MM.1S (cell line): Measurements from ENCODE around the gene CCSER1.

Source experiments
- DNase-seq: peaks from one replicate; pipeline ENCODE4 v3.0.0-alpha.2; 2015
- H2AFZ ChIP-seq: fragments of 300-600 bp; sonication (generic); 2 replicates; pipeline ENCODE4 v1.6.0; 2016; ENCODE audit warnings: antibody characterized with exemption, low read length
- H3F3A ChIP-seq: fragments of 300-600 bp; sonication (generic); 2 replicates; pipeline ENCODE4 v1.6.1; 2016; ENCODE audit warnings: mild to moderate bottlenecking, antibody characterized with exemption, low read length, moderate library complexity, mixed read lengths; ENCODE audit not compliant: insufficient read depth
- H3K27ac ChIP-seq: fragments of 300-600 bp; sonication (generic); 2 replicates; pipeline ENCODE4 v1.5.1; 2016; ENCODE audit warnings: mild to moderate bottlenecking, low read length
- H3K27me3 ChIP-seq: fragments of 300-600 bp; sonication (generic); replicated peaks from 2 replicates; pipeline ENCODE4 v1.6.0; 2016; ENCODE audit warnings: low read length; ENCODE audit not compliant: insufficient read depth
- H3K36me3 ChIP-seq: fragments of 300-600 bp; sonication (generic); replicated peaks from 2 replicates; pipeline ENCODE4 v1.6.1; 2016; ENCODE audit warnings: mild to moderate bottlenecking, low read length, mixed read lengths; ENCODE audit not compliant: insufficient read depth
- H3K4me1 ChIP-seq: fragments of 300-600 bp; sonication (generic); 2 replicates; pipeline ENCODE4 v1.6.1; 2016; ENCODE audit warnings: low read length, mixed read lengths
- H3K4me2 ChIP-seq: fragments of 300-600 bp; sonication (generic); 2 replicates; pipeline ENCODE4 v1.6.0; 2016; ENCODE audit warnings: low read depth, low read length
- H3K4me3 ChIP-seq: fragments of 300-600 bp; sonication (generic); 2 replicates; pipeline ENCODE4 v1.5.1; 2016; ENCODE audit warnings: low read length, mixed read lengths
- H3K79me2 ChIP-seq: fragments of 300-600 bp; sonication (generic); 2 replicates; pipeline ENCODE4 v1.6.1; 2016; ENCODE audit warnings: mixed run types, low read length, mixed read lengths
- H3K9ac ChIP-seq: fragments of 300-600 bp; sonication (generic); 2 replicates; pipeline ENCODE4 v1.6.1; 2016; ENCODE audit warnings: low read length, mixed read lengths
- H3K9me2 ChIP-seq: fragments of 300-600 bp; sonication (generic); replicated peaks from 2 replicates; pipeline ENCODE4 v1.6.1; 2016; ENCODE audit warnings: mild to moderate bottlenecking, low read length, mixed read lengths; ENCODE audit not compliant: insufficient read depth
- H3K9me3 ChIP-seq: fragments of 300-600 bp; sonication (generic); replicated peaks from 2 replicates; pipeline ENCODE4 v1.6.1; 2016; ENCODE audit warnings: mild to moderate bottlenecking, low read length, mixed read lengths; ENCODE audit not compliant: insufficient read depth
- H4K20me1 ChIP-seq: fragments of 300-600 bp; sonication (generic); 2 replicates; pipeline ENCODE4 v1.6.1; 2016; ENCODE audit warnings: mild to moderate bottlenecking, low read length, moderate library complexity, mixed read lengths; ENCODE audit not compliant: insufficient read depth
- CTCF ChIP-seq: fragments of 300-600 bp; sonication (generic); IDR thresholded peaks from 2 replicates; pipeline ENCODE4 v1.5.1; 2016; ENCODE audit warnings: antibody characterized with exemption, low read length, mixed read lengths
- EZH2 ChIP-seq: fragments of 300-600 bp; sonication (generic); optimal IDR thresholded peaks from 2 replicates; pipeline ENCODE3; 2017; ENCODE audit warnings: low read depth, mild to moderate bottlenecking, antibody characterized with exemption, low read length, mixed read lengths
- EZH2phosphoT487 ChIP-seq: fragments of 300-600 bp; sonication (generic); IDR thresholded peaks from 2 replicates; pipeline ENCODE4 v1.6.1; 2018; ENCODE audit warnings: antibody characterized with exemption, low read length

CCSER1 gene

GRCh38 chr4:91567594-91567993, 1440.4 kb downstream of the CCSER1 start:
- no peak overlapping the region for H3K4me3 ChIP-seq
- H3K9ac ChIP-seq, result no peak overlapping the region
- no peaks in the 10 kb centered on the region for H3K27me3 ChIP-seq
- TF ChIP-seq EZH2phosphoT487, result no peak
- TF ChIP-seq CTCF, result no peak
- TF ChIP-seq EZH2, result no peak
- no peak overlapping the region for H2AFZ ChIP-seq
- H3K4me2 ChIP-seq, result no peak overlapping the region
- H3K9me2 ChIP-seq, result no peaks in the 10 kb centered on the region
- no peaks in the 10 kb centered on the region for H3K79me2 ChIP-seq
- no peak overlapping the region for H3K27ac ChIP-seq
- H3K9me3 ChIP-seq, result no peaks in the 10 kb centered on the region
- no peak for DNase-seq
- no peaks in the 10 kb centered on the region for H3F3A ChIP-seq
- H4K20me1 ChIP-seq, result no peaks in the 10 kb centered on the region
- no peaks in the 10 kb centered on the region for H3K36me3 ChIP-seq
- H3K4me1 ChIP-seq, result no peaks in the 10 kb centered on the region

GRCh38 chr4:91577864-91578263, 1450.7 kb downstream of the CCSER1 start:
- Histone ChIP-seq H3K79me2 (no peaks in the 10 kb centered on the region), H3K9me3 (no peaks in the 10 kb centered on the region), H3K4me1 (no peaks in the 10 kb centered on the region), H3K4me3 (no peak overlapping the region), H3K4me2 (no peak overlapping the region), H3K36me3 (no peaks in the 10 kb centered on the region), H3K27me3 (no peaks in the 10 kb centered on the region), H3K27ac (no peak overlapping the region), H3F3A (no peaks in the 10 kb centered on the region), H3K9ac (no peak overlapping the region), H4K20me1 (no peaks in the 10 kb centered on the region), H2AFZ (no peak overlapping the region), H3K9me2 (no peaks in the 10 kb centered on the region)
- TF ChIP-seq CTCF (no peak), EZH2phosphoT487 (no peak), EZH2 (no peak)
- DNase-seq, result no peak

- no peak overlapping the region for H3K27ac ChIP-seq
- no peaks in the 10 kb centered on the region for H4K20me1 ChIP-seq
- H3K9me2 ChIP-seq, result no peaks in the 10 kb centered on the region
- H3K27me3 ChIP-seq, result no peaks in the 10 kb centered on the region
- H3K79me2 ChIP-seq, result no peaks in the 10 kb centered on the region
- no peak overlapping the region for H3K4me2 ChIP-seq
- no peaks in the 10 kb centered on the region for H3K36me3 ChIP-seq
- no peaks in the 10 kb centered on the region for H3K9me3 ChIP-seq
- no peaks in the 10 kb centered on the region for H3F3A ChIP-seq
- H3K9ac ChIP-seq, result no peak overlapping the region
- no peaks in the 10 kb centered on the region for H3K4me1 ChIP-seq
- H3K4me3 ChIP-seq, result no peak overlapping the region
- DNase-seq, result no peak
- no peak overlapping the region for H2AFZ ChIP-seq
- TF ChIP-seq EZH2, result no peak
- TF ChIP-seq EZH2phosphoT487, result no peak
- no peak for TF ChIP-seq CTCF
These were observed 1463.1 kb downstream of the CCSER1 start for GRCh38 chr4:91590260-91590659.

- Histone ChIP-seq H3K4me1 (no peaks in the 10 kb centered on the region), H3K4me2 (no peak overlapping the region), H4K20me1 (no peaks in the 10 kb centered on the region), H3K27ac (no peak overlapping the region), H3K9me3 (no peaks in the 10 kb centered on the region), H3K79me2 (no peaks in the 10 kb centered on the region), H3K4me3 (no peak overlapping the region), H3F3A (no peaks in the 10 kb centered on the region), H3K9me2 (no peaks in the 10 kb centered on the region), H3K36me3 (no peaks in the 10 kb centered on the region), H3K27me3 (no peaks in the 10 kb centered on the region), H3K9ac (no peak overlapping the region), H2AFZ (no peak overlapping the region)
- TF ChIP-seq EZH2phosphoT487 (no peak), EZH2 (no peak), CTCF (no peak)
- DNase-seq, result no peak
These were observed 1464.9 kb downstream of the CCSER1 start for GRCh38 chr4:91592125-91592524.
